AG09319 (cell line): ENCODE data around the gene RABGAP1L.

Experiments used
- DNase-seq: peaks from one replicate; pipeline ENCODE4 v3.0.0-alpha.2; 2010; ENCODE audit warnings: low read depth; ENCODE audit errors: extremely low read depth
- CTCF ChIP-seq: IDR thresholded peaks from 2 replicates; pipeline ENCODE4 v1.5.1; 2011; ENCODE audit warnings: low read depth, mild to moderate bottlenecking, inconsistent platforms, low read length, moderate library complexity

The RABGAP1L gene

DNA sequence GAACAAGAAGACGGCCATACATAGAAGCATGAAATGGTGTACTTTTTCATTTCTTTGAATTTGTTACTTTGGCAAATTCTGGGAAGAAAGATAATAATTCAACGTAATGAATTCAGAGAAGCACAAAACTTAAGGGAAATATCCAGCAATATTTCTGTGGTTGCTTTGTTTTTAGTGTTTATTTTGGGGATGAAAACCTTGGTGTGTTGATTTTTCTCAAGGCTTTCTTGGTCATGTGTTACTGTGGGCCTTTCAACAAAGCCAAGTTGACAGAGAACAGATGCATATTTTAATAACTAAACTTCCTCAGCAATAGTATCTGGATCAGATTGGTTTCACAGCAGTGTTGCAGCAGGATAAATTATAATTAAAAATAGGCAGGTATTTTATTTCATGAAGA is 561.9 kb downstream of the RABGAP1L start:
- TF ChIP-seq CTCF = no peak
- DNase-seq = no peak

DNA sequence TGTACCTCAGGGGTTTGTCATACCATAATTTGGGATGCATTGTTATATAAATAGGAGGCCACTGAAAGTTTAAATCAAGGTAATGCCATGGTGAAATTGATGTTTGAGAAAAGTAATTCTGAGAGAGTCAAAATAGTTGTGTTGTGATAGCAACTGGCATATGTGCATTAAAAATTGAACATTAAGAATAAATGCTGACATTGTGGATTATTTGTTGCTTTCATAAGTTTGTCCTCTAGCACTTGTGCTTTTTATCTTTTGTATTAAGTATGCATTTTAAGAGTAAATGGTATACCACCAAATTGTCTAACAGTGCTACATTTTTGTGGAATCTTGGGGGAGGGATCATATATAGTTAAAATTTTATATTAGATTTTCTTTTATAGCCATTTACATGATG is 564.5 kb downstream of the RABGAP1L start:
- no peak for TF ChIP-seq CTCF
- DNase-seq = no peak

GRCh38 chr1:174724219-174724618 is 564.9 kb downstream of the RABGAP1L start:
- no peak for TF ChIP-seq CTCF
- DNase-seq = no peak

GRCh38 chr1:174726167-174726879 is 567.0 kb downstream of the RABGAP1L start:
- no peak for DNase-seq
- TF ChIP-seq CTCF = peak; percentile 53

DNA sequence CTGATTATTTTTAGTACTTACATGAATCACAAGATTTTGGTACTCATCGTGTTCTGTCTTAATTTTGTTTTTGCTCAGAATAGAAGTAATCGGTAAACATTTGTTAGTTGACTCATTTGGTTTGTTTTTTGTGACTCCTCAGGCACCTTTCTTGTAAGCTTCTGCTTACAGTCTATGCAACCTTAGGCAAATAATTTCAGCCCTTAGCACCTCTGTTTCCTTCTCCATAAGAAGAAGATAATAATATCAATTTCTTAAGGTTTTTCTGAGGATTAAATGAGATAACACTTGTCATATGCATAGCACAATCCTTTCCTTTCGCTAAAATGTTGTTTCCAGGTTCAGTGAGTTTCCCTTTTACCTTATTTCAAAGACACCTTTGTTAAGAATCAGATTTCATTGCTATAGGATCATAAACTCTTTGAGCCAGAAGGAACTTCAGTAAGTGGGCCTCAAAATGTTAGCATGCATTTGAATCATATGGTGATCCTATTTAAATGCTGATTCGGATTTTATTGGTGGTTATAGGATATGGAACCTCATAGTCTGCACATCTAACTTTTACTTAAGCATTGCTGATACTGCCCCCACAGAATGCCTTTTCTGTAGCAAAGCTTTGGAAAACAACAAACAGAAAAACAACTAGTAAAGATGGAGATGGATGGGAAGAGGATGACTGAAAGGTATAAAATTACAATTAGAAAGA is 567.7 kb downstream of the RABGAP1L start:
- no peak for TF ChIP-seq CTCF
- DNase-seq = no peak

GRCh38 chr1:174734270-174734669 is 575.0 kb downstream of the RABGAP1L start:
- no peak for DNase-seq
- TF ChIP-seq CTCF = no peak

DNA sequence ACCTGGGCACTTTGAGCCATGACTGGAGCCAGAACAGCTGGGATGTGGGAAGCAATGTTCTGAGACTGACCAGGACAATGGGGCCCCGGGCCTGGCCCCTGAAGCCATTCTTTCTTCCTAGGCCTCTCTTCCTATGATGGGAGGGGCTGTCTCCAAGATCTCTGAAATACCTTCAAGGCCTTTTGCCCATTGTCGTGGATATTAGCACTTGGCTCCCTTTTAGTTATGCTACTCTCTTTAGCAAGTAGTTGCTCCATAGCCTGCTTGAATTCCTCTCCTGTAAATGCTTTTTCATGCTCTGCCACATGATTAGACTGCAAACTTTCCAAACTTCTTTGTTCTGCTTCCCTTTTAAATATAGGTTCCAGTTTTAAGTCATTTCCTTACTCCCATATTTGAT is 577.5 kb downstream of the RABGAP1L start:
- TF ChIP-seq CTCF = no peak

More for the DNA sequence above, 577.5 kb downstream of the RABGAP1L start:
- DNase-seq = no peak
